Measurements from ENCODE around the gene LSM5. TPM values are rescaled to one million over a fixed set of nuclear protein-coding genes. Genes with fewer than 3 reads are reported as not detected.

Gene LSM5
- total RNA-seq, 1 donor: 17.4 TPM

- Histone ChIP-seq H3K4me1 (ENCODE audit: insufficient read depth, low read length) (no peaks in the 10 kb centered on the region), H4K20me1 (ENCODE audit: insufficient read depth, low read length) (no peaks in the 10 kb centered on the region), H3K27ac (ENCODE audit: low read depth, low read length) (no peak overlapping the region), H3K27me3 (ENCODE audit: insufficient read depth, low read length) (no peaks in the 10 kb centered on the region), H3K4me2 (ENCODE audit: insufficient read depth, low read length) (no peak overlapping the region), H2AFZ (ENCODE audit: low read length) (no peak overlapping the region), H3K9me3 (ENCODE audit: low read depth, low read length) (no peaks in the 10 kb centered on the region), H3K4me3 (ENCODE audit: insufficient read depth, low read length) (no peak overlapping the region), H3K79me2 (ENCODE audit: insufficient read depth, low read length) (no peaks in the 10 kb centered on the region), H3K36me3 (ENCODE audit: insufficient read depth, low read length) (peaks cover 11% of the 10 kb centered on the region)
- no peak for DNase-seq (ENCODE audit: insufficient read length, low spot score, missing footprints)
- TF ChIP-seq, protein P1, sequence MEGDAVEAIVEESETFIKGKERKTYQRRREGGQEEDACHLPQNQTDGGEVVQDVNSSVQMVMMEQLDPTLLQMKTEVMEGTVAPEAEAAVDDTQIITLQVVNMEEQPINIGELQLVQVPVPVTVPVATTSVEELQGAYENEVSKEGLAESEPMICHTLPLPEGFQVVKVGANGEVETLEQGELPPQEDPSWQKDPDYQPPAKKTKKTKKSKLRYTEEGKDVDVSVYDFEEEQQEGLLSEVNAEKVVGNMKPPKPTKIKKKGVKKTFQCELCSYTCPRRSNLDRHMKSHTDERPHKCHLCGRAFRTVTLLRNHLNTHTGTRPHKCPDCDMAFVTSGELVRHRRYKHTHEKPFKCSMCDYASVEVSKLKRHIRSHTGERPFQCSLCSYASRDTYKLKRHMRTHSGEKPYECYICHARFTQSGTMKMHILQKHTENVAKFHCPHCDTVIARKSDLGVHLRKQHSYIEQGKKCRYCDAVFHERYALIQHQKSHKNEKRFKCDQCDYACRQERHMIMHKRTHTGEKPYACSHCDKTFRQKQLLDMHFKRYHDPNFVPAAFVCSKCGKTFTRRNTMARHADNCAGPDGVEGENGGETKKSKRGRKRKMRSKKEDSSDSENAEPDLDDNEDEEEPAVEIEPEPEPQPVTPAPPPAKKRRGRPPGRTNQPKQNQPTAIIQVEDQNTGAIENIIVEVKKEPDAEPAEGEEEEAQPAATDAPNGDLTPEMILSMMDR (IDR thresholded peaks at IDR 0.05; ENCODE audit: extremely low read depth, low read depth, low read length): no peak
These were observed 8.3 kb downstream of the LSM5 start for GRCh38 chr7:32481921-32482320.

- Histone ChIP-seq H3K79me2 (ENCODE audit: insufficient read depth, low read length) (no peaks in the 10 kb centered on the region), H3K36me3 (ENCODE audit: insufficient read depth, low read length) (peaks cover 4% of the 10 kb centered on the region), H3K4me2 (ENCODE audit: insufficient read depth, low read length) (no peak overlapping the region), H4K20me1 (ENCODE audit: insufficient read depth, low read length) (no peaks in the 10 kb centered on the region), H3K4me1 (ENCODE audit: insufficient read depth, low read length) (no peaks in the 10 kb centered on the region), H2AFZ (ENCODE audit: low read length) (no peak overlapping the region), H3K4me3 (ENCODE audit: insufficient read depth, low read length) (no peak overlapping the region), H3K27me3 (ENCODE audit: insufficient read depth, low read length) (peaks cover 4% of the 10 kb centered on the region), H3K27ac (ENCODE audit: low read depth, low read length) (no peak overlapping the region), H3K9me3 (ENCODE audit: low read depth, low read length) (no peaks in the 10 kb centered on the region)
- TF ChIP-seq, protein P1 (IDR thresholded peaks at IDR 0.05; ENCODE audit: extremely low read depth, low read depth, low read length): no peak
- no peak for DNase-seq (ENCODE audit: insufficient read length, low spot score, missing footprints)
These were observed 9.0 kb downstream of the LSM5 start for GRCh38 chr7:32481176-32481575.

- DNase-seq (ENCODE audit: insufficient read length, low spot score, missing footprints): peak; percentile 71
- Histone ChIP-seq H3K79me2 (ENCODE audit: insufficient read depth, low read length) (no peaks in the 10 kb centered on the region), H3K27me3 (ENCODE audit: insufficient read depth, low read length) (peaks cover 4% of the 10 kb centered on the region), H3K9me3 (ENCODE audit: low read depth, low read length) (no peaks in the 10 kb centered on the region), H3K4me3 (ENCODE audit: insufficient read depth, low read length) (no peak overlapping the region), H2AFZ (ENCODE audit: low read length) (no peak overlapping the region), H3K4me2 (ENCODE audit: insufficient read depth, low read length) (no peak overlapping the region), H4K20me1 (ENCODE audit: insufficient read depth, low read length) (no peaks in the 10 kb centered on the region), H3K4me1 (ENCODE audit: insufficient read depth, low read length) (no peaks in the 10 kb centered on the region), H3K36me3 (ENCODE audit: insufficient read depth, low read length) (no peaks in the 10 kb centered on the region), H3K27ac (ENCODE audit: low read depth, low read length) (no peak overlapping the region)
- TF ChIP-seq, protein P1 (IDR thresholded peaks at IDR 0.05; ENCODE audit: extremely low read depth, low read depth, low read length): peak; percentile 92
These were observed 10.5 kb downstream of the LSM5 start for GRCh38 chr7:32479574-32480200.

DNA sequence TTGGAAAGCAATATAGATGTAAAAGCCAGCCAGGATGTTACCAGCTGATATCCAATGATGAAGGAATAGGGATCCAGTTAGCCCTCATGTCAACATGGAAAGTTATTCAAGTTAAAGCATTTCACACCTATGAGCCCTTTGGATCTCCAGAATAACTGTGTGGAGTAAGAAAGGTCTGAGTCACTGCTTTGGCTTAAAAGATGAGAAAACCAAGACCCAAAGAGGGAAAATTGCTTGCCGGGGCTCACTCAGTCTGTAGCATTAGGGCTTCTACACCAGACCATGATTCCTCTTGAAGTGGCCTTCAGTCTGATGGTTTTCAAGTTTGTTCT is 12.6 kb downstream of the LSM5 start:
- H3K79me2 ChIP-seq (ENCODE audit: insufficient read depth, low read length): no peaks in the 10 kb centered on the region
- H3K27ac ChIP-seq (ENCODE audit: low read depth, low read length): no peak overlapping the region
- H3K4me1 ChIP-seq (ENCODE audit: insufficient read depth, low read length): no peaks in the 10 kb centered on the region
- no peaks in the 10 kb centered on the region for H4K20me1 ChIP-seq (ENCODE audit: insufficient read depth, low read length)
- DNase-seq (ENCODE audit: insufficient read length, low spot score, missing footprints): no peak
- TF ChIP-seq, protein P1 (IDR thresholded peaks at IDR 0.05; ENCODE audit: extremely low read depth, low read depth, low read length): no peak
- H3K4me3 ChIP-seq (ENCODE audit: insufficient read depth, low read length): no peak overlapping the region
- H3K9me3 ChIP-seq (ENCODE audit: low read depth, low read length): no peaks in the 10 kb centered on the region
- peaks cover 4% of the 10 kb centered on the region for H3K27me3 ChIP-seq (ENCODE audit: insufficient read depth, low read length)
- no peaks in the 10 kb centered on the region for H3K36me3 ChIP-seq (ENCODE audit: insufficient read depth, low read length)
- no peak overlapping the region for H3K4me2 ChIP-seq (ENCODE audit: insufficient read depth, low read length)
- H2AFZ ChIP-seq (ENCODE audit: low read length): no peak overlapping the region

All from osteoblast (primary cell).